Endothelial cell of umbilical vein (primary cell): Measurements from ENCODE around the gene TKTL2. TPM values are rescaled to one million over a fixed set of nuclear protein-coding genes. Genes with fewer than 3 reads are reported as not detected.

Experiments used
- BruUV-seq: library from RNA; stranded (reverse); fragments of 400-500 nt; replicated peaks from 2 replicates; lab custom pipeline; 2021; lab: Mats Ljungman, UMichigan
- CTCF ChIA-PET: fragments of 300-600, 350-600 bp; sonication (Branson Sonifier 250); formaldehyde crosslinking; loops from one replicate; lab custom pipeline; 2021; ENCODE audit warnings: antibody characterized with exemption, inconsistent platforms; lab: Charles Lee
- POLR2A ChIA-PET: fragments of 300-600, 350-600 bp; sonication (Branson Sonifier 250); formaldehyde crosslinking; loops from one replicate; lab custom pipeline; 2021; ENCODE audit warnings: antibody characterized with exemption, inconsistent platforms; lab: Charles Lee
- DNase-seq: peaks from one replicate; pipeline ENCODE4 v3.0.0-alpha.2; 2011; ENCODE audit warnings: low read depth, low spot score
- FAIRE-seq: peaks from 2 replicates; lab custom pipeline; 2011; peaks lifted over from hg19 to GRCh38; lab: Jason Lieb, UNC
- H2AFZ ChIP-seq: 2 replicates; pipeline ENCODE4 v1.6.0; 2012; ENCODE audit warnings: low read depth, low read length, control low read depth, inconsistent platforms
- H3K27ac ChIP-seq: 2 replicates; pipeline ENCODE4 v1.5.1; 2011; ENCODE audit warnings: low read depth, mild to moderate bottlenecking, control low read depth, low read length, moderate library complexity; ENCODE audit not compliant: insufficient read depth
- H3K27me3 ChIP-seq, 2 experiments: 2 replicates each; pipeline versions ENCODE4 v1.6.0 to v1.6.1; 2011; ENCODE audit warnings: low read length in 2 of 2, mixed read lengths in 1 of 2; ENCODE audit not compliant: control insufficient read depth in 2 of 2, insufficient read depth in 2 of 2
- H3K36me3 ChIP-seq, 2 experiments: 2 replicates in 1 of 2; 3 replicates in 1 of 2; pipeline ENCODE4 v1.5.1; 2011; ENCODE audit warnings: low read length in 2 of 2, mild to moderate bottlenecking in 1 of 2, moderate library complexity in 1 of 2; ENCODE audit not compliant: control insufficient read depth in 2 of 2, insufficient read depth in 2 of 2; ENCODE audit errors: extremely low read depth in 1 of 2
- H3K4me1 ChIP-seq: 3 replicates; pipeline ENCODE4 v1.5.1; 2011; ENCODE audit warnings: mild to moderate bottlenecking, low read length; ENCODE audit not compliant: control insufficient read depth, insufficient read depth; ENCODE audit errors: extremely low read depth
- H3K4me2 ChIP-seq: 2 replicates; pipeline ENCODE4 v1.6.1; 2011; ENCODE audit warnings: low read length, control low read depth, mixed read lengths; ENCODE audit not compliant: insufficient read depth
- H3K4me3 ChIP-seq, 3 experiments: fragments of 200-600 bp in 1 of 3; sonication (generic), shearing (Covaris generic) in 1 of 3; replicated peaks in 1 of 3; 2 replicates each; pipeline ENCODE4 v1.5.1; 2011 to 2016; ENCODE audit warnings: control low read depth in 3 of 3, low read length in 3 of 3, mild to moderate bottlenecking in 2 of 3, inconsistent platforms in 1 of 3, low read depth in 1 of 3, moderate library complexity in 1 of 3; ENCODE audit not compliant: insufficient read depth in 1 of 3
- H3K79me2 ChIP-seq: 2 replicates; pipeline ENCODE4 v1.6.0; 2012; ENCODE audit warnings: low read length, inconsistent platforms; ENCODE audit not compliant: control insufficient read depth, insufficient read depth
- H3K9ac ChIP-seq: replicated peaks from 2 replicates; pipeline ENCODE3; 2011; ENCODE audit warnings: low read length, control low read depth; ENCODE audit not compliant: insufficient read depth; ENCODE audit errors: extremely low read depth
- H3K9me1 ChIP-seq: replicated peaks from 3 replicates; pipeline ENCODE4 v1.6.0; 2011; ENCODE audit warnings: mild to moderate bottlenecking, low read length; ENCODE audit not compliant: control insufficient read depth, insufficient read depth; ENCODE audit errors: extremely low read depth
- H3K9me3 ChIP-seq: replicated peaks from 2 replicates; pipeline ENCODE4 v1.5.1; 2012; ENCODE audit warnings: low read length, inconsistent platforms; ENCODE audit not compliant: control insufficient read depth, insufficient read depth
- H4K20me1 ChIP-seq: replicated peaks from 2 replicates; pipeline ENCODE3; 2011; ENCODE audit warnings: mild to moderate bottlenecking, low read length; ENCODE audit not compliant: control insufficient read depth, insufficient read depth; ENCODE audit errors: extremely low read depth
- JUN ChIP-seq: IDR thresholded peaks from 2 replicates; pipeline ENCODE4 v1.6.1; 2011; ENCODE audit warnings: borderline replicate concordance, low read depth; ENCODE audit not compliant: insufficient read length, insufficient read depth
- POLR2A ChIP-seq: IDR thresholded peaks from 2 replicates; pipeline ENCODE4 v1.6.1; 2012; ENCODE audit warnings: low read depth, mild to moderate bottlenecking, control low read depth, low read length
- dilution Hi-C: fragments of 300-500 bp; cut with MboI; formaldehyde crosslinking; loops from one replicate; pipeline ENCODE4 v1.15.0; 2019; ENCODE audit warnings: low sequenced_read_pairs; ENCODE audit not compliant: extremely low pct_ligation_motif_present
- intact Hi-C: fragments of 100-400 bp; cut with micrococcal nuclease; formaldehyde crosslinking; loops from one replicate; pipeline ENCODE4 v1.10.0; 2022
- polyA plus RNA-seq, 4 experiments: library from polyadenylated mRNA; depleted of rRNA in 3 of 4; stranded (reverse) in 3 of 4; unstranded in 1 of 4; fragments of >200 nt; gene quantifications; 2 replicates each; pipeline versions ENCODE4 v1.2.1 to v1.2.3, GENCODE V29; 2011 to 2012; ENCODE audit warnings: missing spikeins in 1 of 4
- total RNA-seq: library from RNA; stranded (reverse); gene quantifications from 2 replicates; pipeline ENCODE4 v1.2.3, GENCODE V29; 2021
- TF ChIP-seq, protein P1 (sequence below), 2 donors: IDR thresholded peaks; 1 replicate in 1 of 2; 2 replicates in 1 of 2; pipeline ENCODE4 v1.5.1; 2011; ENCODE audit warnings: low read length in 2 of 2, mild to moderate bottlenecking in 2 of 2, moderate library complexity in 2 of 2, control low read depth in 1 of 2, inconsistent platforms in 1 of 2, low read depth in 1 of 2; ENCODE audit not compliant: insufficient read depth in 1 of 2; ENCODE audit errors: extremely low read depth in 1 of 2

The TKTL2 gene
- total and polyA plus RNA-seq, 2 donors (not counting 3 experiments of a cell fraction or from before 2014, with no cell fraction given), result not detected

- intact Hi-C loops (loop anchor here (10.0 kb wide), 1 partner anchor 991 kb away; no protein-coding TSS in a partner anchor), dilution Hi-C loops (no loop called here)
- no peak overlapping the region for H2AFZ ChIP-seq
- BruUV-seq, result no TSS peak
- no peaks in the 10 kb centered on the region for H3K36me3 ChIP-seq
- no peak for FAIRE-seq
- no peak for DNase-seq
- no peak overlapping the region for H3K4me3 ChIP-seq
- no peak for TF ChIP-seq JUN
- no peaks in the 10 kb centered on the region for H3K4me1 ChIP-seq
- H3K9ac ChIP-seq, result no peak overlapping the region
- H3K9me1 ChIP-seq, result no peaks in the 10 kb centered on the region
- ChIA-PET POLR2A (no interaction called here), CTCF (interaction anchor here (1.1 to 4.9 kb wide), 8 partner anchors 8 to 1611 kb away, joined by 3 to 106 read pairs (median 5); partner anchors contain the start of gene TMA16)
- H3K4me2 ChIP-seq, result no peak overlapping the region
- no peaks in the 10 kb centered on the region for H3K79me2 ChIP-seq
- peaks cover 7 to 13% of the 10 kb centered on the region in 2 experiments for H3K27me3 ChIP-seq
- no peak overlapping the region for H3K27ac ChIP-seq
- no peaks in the 10 kb centered on the region for H4K20me1 ChIP-seq
- H3K9me3 ChIP-seq, result no peaks in the 10 kb centered on the region
Measured at GRCh38 chr4:163485589-163485988, 12.0 kb upstream of the TKTL2 start.

DNA sequence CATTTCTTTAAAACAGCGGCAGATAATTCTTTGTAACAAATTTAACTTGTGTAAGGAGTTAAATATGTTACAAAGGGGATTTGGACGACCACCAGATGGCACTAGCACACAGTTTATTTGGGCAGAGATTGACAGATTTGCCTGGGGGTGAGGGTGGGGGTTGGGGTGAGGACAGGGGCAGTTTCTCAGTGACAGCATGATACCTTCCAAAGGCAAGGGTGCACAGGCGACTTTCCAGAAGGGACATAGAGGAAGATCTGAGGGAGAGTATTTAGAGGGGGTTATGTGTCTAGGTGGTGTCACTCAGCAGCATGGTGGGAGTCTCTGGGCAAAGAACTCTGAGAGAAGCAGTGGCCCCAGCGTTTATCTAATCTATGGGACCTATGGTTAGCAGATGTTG is 11.4 kb upstream of the TKTL2 start:
- H3K36me3 ChIP-seq, result no peaks in the 10 kb centered on the region
- H3K4me2 ChIP-seq, result no peak overlapping the region
- CTCF ChIA-PET, result interaction anchor here (1.0 to 4.9 kb wide), 7 partner anchors 9 to 1612 kb away, joined by 3 to 106 read pairs (median 6); partner anchors contain the start of gene TMA16
- H3K27me3 ChIP-seq, result peaks cover 9 to 13% of the 10 kb centered on the region in 2 experiments
- H3K4me1 ChIP-seq, result no peaks in the 10 kb centered on the region
- H3K79me2 ChIP-seq, result no peaks in the 10 kb centered on the region
- no peaks in the 10 kb centered on the region for H4K20me1 ChIP-seq
- dilution Hi-C loops (no loop called here), intact Hi-C loops (loop anchor here (1.0 to 10.0 kb wide), 4 partner anchors 59 to 1263 kb away; no protein-coding TSS in a partner anchor)
- BruUV-seq, result no TSS peak
- TF ChIP-seq, protein P1, sequence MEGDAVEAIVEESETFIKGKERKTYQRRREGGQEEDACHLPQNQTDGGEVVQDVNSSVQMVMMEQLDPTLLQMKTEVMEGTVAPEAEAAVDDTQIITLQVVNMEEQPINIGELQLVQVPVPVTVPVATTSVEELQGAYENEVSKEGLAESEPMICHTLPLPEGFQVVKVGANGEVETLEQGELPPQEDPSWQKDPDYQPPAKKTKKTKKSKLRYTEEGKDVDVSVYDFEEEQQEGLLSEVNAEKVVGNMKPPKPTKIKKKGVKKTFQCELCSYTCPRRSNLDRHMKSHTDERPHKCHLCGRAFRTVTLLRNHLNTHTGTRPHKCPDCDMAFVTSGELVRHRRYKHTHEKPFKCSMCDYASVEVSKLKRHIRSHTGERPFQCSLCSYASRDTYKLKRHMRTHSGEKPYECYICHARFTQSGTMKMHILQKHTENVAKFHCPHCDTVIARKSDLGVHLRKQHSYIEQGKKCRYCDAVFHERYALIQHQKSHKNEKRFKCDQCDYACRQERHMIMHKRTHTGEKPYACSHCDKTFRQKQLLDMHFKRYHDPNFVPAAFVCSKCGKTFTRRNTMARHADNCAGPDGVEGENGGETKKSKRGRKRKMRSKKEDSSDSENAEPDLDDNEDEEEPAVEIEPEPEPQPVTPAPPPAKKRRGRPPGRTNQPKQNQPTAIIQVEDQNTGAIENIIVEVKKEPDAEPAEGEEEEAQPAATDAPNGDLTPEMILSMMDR (IDR thresholded peaks at IDR 0.05; ENCODE audit: extremely low read depth in 1 of 2, insufficient read depth in 1 of 2, low read depth in 1 of 2, low read length in 2 of 2), result peak; percentile 43 to 49
- TF ChIP-seq POLR2A, result no peak
- H3K9ac ChIP-seq, result no peak overlapping the region
- no peak overlapping the region for H3K4me3 ChIP-seq
- no peaks in the 10 kb centered on the region for H3K9me1 ChIP-seq
- FAIRE-seq (no peak), DNase-seq (peak; percentile 56)
- H3K27ac ChIP-seq, result no peak overlapping the region
- H3K9me3 ChIP-seq, result no peaks in the 10 kb centered on the region
- no peak overlapping the region for H2AFZ ChIP-seq
- POLR2A ChIA-PET, result no interaction called here
